Thyroid gland (tissue), 4 donors: ENCODE data around the gene HPCAL1. TPM values are rescaled to one million over a fixed set of nuclear protein-coding genes. Genes with fewer than 3 reads are reported as not detected.

Experiments used
- DNase-seq, 2 donors: peaks; one replicate each; pipeline ENCODE4 v3.0.0-alpha.2; 2019
- H3K27ac ChIP-seq, 3 donors: fragments of 200-600 bp; sonication (generic); 1 replicate in 2 of 3; 2 replicates in 1 of 3; pipeline ENCODE4 v1.5.1; 2016 to 2019; ENCODE audit warnings: mild to moderate bottlenecking in 1 of 3, moderate library complexity in 1 of 3
- H3K27me3 ChIP-seq: fragments of 200-600 bp; sonication (generic); one replicate; pipeline ENCODE4 v1.5.1; 2019
- H3K36me3 ChIP-seq, 2 donors: fragments of 200-600 bp; sonication (generic); one replicate each; pipeline ENCODE4 v1.5.1; 2016 to 2019
- H3K4me1 ChIP-seq, 2 donors: fragments of 200-600 bp; sonication (generic); one replicate each; pipeline ENCODE4 v1.5.1; 2017 to 2019
- H3K4me3 ChIP-seq, 3 donors: fragments of 200-600 bp; sonication (generic); replicated peaks in 1 of 3; 1 replicate in 2 of 3; 2 replicates in 1 of 3; pipeline ENCODE4 v1.5.1; 2016; ENCODE audit warnings: mild to moderate bottlenecking in 1 of 3
- H3K9me3 ChIP-seq: fragments of 200-600 bp; sonication (generic); one replicate; pipeline ENCODE4 v1.5.1; 2017
- POLR2A ChIP-seq, 2 donors: fragments of 450-650 bp; IDR thresholded peaks; one replicate each; pipeline ENCODE4 v1.6.1; 2017; ENCODE audit warnings: antibody characterized with exemption in 2 of 2, mild to moderate bottlenecking in 2 of 2, moderate library complexity in 1 of 2
- WGBS, 2 donors: methylation state at CpG; one replicate each; pipeline ENCODE4 v1.1.5; 2017; 5-methylcytosine and 5-hydroxymethylcytosine counted together
- intact Hi-C: fragments of 100-400 bp; cut with DNase I; formaldehyde crosslinking; loops from one replicate; pipeline ENCODE4 v1.15.1; 2023
- total RNA-seq, 4 donors: library from RNA; depleted of rRNA; stranded (reverse); fragments of >200 nt; gene quantifications; one replicate each; pipeline ENCODE4 v1.2.3, GENCODE V29; 2016
- TF ChIP-seq, protein P1 (sequence below), 6 experiments: fragments of 200-600 bp in 3 of 6; fragments of 450-650 bp in 3 of 6; sonication (generic) in 3 of 6; IDR thresholded peaks; one replicate each; pipeline ENCODE4 v1.5.1; 2016 to 2019; ENCODE audit warnings: antibody characterized with exemption in 6 of 6, mild to moderate bottlenecking in 2 of 6, inconsistent platforms in 1 of 6, moderate library complexity in 1 of 6

HPCAL1 gene
- total RNA-seq, 4 donors from 2014 or later: 39.9 to 84.2 (median 64.8) TPM

DNA sequence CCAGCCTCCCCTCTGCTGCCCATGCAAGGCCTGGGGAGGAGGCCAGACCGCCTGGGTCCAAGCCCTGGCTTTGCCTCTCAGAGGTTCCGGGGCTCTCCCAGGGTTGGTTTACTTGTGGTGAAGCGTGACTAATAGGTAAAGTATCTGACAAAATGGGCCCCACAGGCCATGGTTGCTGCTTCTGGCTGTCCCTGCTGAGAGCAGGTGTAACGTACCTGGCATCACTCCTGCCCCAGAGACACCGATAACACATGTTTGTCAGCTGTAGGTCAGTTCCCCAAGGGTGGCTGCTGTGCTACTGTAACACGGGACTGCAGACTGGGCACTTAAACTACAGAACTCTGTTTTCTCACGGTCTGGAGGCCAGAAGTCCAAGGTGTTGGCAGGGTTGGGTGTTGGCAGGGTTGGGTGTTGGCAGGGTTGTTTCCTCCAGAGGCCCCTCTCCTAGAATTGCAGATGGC lies 111.3 kb downstream of the HPCAL1 start:
- WGBS, 2 donors: 39 to 71% methylated on average over 3 to 7 of the region's 7 CpGs
- TF ChIP-seq POLR2A (IDR thresholded peaks at IDR 0.05): no peak
- TF ChIP-seq, protein P1, sequence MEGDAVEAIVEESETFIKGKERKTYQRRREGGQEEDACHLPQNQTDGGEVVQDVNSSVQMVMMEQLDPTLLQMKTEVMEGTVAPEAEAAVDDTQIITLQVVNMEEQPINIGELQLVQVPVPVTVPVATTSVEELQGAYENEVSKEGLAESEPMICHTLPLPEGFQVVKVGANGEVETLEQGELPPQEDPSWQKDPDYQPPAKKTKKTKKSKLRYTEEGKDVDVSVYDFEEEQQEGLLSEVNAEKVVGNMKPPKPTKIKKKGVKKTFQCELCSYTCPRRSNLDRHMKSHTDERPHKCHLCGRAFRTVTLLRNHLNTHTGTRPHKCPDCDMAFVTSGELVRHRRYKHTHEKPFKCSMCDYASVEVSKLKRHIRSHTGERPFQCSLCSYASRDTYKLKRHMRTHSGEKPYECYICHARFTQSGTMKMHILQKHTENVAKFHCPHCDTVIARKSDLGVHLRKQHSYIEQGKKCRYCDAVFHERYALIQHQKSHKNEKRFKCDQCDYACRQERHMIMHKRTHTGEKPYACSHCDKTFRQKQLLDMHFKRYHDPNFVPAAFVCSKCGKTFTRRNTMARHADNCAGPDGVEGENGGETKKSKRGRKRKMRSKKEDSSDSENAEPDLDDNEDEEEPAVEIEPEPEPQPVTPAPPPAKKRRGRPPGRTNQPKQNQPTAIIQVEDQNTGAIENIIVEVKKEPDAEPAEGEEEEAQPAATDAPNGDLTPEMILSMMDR (IDR thresholded peaks at IDR 0.05): no peak
- Histone ChIP-seq H3K4me1 (peaks cover 0 to 26% of the 10 kb centered on the region in 2 donors), H3K36me3 (no peaks in the 10 kb centered on the region), H3K9me3 (no peaks in the 10 kb centered on the region), H3K27me3 (no peaks in the 10 kb centered on the region), H3K27ac (no peak overlapping the region), H3K4me3 (no peak overlapping the region)
- DNase-seq: peak; percentile 62 to 73
- intact Hi-C loops: no loop called here

DNA sequence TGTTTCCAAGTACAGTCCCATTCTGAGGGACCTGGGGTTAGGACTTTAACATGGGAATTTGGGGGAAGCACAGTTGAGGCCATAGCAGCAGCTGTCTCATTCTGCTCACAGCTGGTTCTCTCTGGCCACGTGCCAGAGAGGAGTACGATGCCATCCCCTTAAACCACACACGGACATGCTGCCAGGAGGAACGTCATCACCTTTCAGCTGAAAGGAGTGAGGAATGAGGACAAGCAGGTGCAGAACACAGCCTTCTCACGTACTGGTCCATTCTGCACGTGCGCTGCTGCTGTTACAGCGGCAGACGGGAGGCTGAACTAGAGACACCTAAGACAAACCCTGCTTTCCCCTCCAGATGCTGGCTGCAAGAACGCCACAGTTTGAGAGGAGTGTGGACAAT lies 111.9 kb downstream of the HPCAL1 start:
- H3K27ac ChIP-seq: no peak overlapping the region
- 78 to 81% methylated on average over 10 of the region's 10 CpGs for WGBS, 2 donors

DNA sequence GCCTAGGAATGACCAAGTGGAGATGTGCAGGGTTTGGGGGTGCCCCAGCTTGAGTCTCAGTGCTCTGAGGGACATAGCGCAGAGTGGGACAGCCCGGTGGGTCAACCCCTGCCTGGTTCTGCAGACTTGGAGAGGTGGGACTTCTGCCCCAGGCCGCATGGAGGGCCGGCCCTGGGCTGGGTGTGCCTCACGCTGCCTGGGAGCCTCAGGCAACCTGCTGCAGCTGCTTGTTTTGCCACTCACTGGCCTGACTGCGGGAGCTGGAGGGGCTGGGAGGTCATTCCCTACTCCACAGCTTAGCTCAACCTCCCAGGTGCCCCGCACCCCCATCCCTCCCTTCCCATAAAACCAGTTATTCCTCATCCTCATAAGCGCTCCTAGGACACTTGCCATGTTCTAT lies 112.3 kb downstream of the HPCAL1 start:
- WGBS, 2 donors: 94 to 96% methylated on average over 7 to 8 of the region's 8 CpGs
- intact Hi-C loops: no loop called here
- H3K27ac ChIP-seq: no peak overlapping the region
- no peak overlapping the region for H3K4me3 ChIP-seq
- no peaks in the 10 kb centered on the region for H3K27me3 ChIP-seq
- H3K9me3 ChIP-seq: no peaks in the 10 kb centered on the region
- peaks cover 0 to 21% of the 10 kb centered on the region in 2 donors for H3K4me1 ChIP-seq
- DNase-seq: no peak
- TF ChIP-seq POLR2A (IDR thresholded peaks at IDR 0.05): no peak
- TF ChIP-seq, protein P1 (IDR thresholded peaks at IDR 0.05): no peak
- no peaks in the 10 kb centered on the region for H3K36me3 ChIP-seq

More for the DNA sequence above, 111.9 kb downstream of the HPCAL1 start:
- H3K9me3 ChIP-seq: no peaks in the 10 kb centered on the region
- DNase-seq: no peak
- TF ChIP-seq, protein P1 (IDR thresholded peaks at IDR 0.05): no peak
- TF ChIP-seq POLR2A (IDR thresholded peaks at IDR 0.05): no peak
- H3K36me3 ChIP-seq: no peaks in the 10 kb centered on the region
- no peak overlapping the region for H3K4me3 ChIP-seq
- intact Hi-C loops: no loop called here
- no peaks in the 10 kb centered on the region for H3K27me3 ChIP-seq
- peaks cover 0 to 21% of the 10 kb centered on the region in 2 donors for H3K4me1 ChIP-seq

DNA sequence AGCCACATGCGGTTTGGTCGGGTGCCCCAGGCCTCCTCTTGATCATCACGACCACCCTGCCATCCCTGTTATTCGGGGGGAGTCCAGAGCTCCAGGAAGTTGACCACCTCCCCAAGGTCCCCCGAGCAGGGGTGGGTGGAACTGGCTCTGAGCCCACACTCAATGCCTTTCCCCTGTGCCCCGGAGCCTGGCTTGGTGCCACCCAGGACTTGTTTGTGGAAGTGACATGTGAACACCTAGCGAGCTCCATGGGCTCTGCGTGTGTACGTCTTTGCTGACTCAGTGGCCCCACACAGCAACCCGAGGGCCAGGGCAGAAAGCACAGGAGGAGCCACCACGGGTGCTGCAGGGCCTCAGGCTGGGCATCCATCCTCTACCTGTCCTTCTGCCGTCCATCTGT lies 112.9 kb downstream of the HPCAL1 start:
- DNase-seq: no peak
- H3K9me3 ChIP-seq: no peaks in the 10 kb centered on the region
- no peaks in the 10 kb centered on the region for H3K27me3 ChIP-seq
- TF ChIP-seq, protein P1 (IDR thresholded peaks at IDR 0.05): no peak
- TF ChIP-seq POLR2A (IDR thresholded peaks at IDR 0.05): no peak
- intact Hi-C loops: no loop called here
- no peak overlapping the region for H3K27ac ChIP-seq
- peaks cover 0 to 21% of the 10 kb centered on the region in 2 donors for H3K4me1 ChIP-seq
- H3K4me3 ChIP-seq: no peak overlapping the region
- no peaks in the 10 kb centered on the region for H3K36me3 ChIP-seq
- WGBS, 2 donors: 74 to 94% methylated on average over 6 of the region's 12 CpGs

DNA sequence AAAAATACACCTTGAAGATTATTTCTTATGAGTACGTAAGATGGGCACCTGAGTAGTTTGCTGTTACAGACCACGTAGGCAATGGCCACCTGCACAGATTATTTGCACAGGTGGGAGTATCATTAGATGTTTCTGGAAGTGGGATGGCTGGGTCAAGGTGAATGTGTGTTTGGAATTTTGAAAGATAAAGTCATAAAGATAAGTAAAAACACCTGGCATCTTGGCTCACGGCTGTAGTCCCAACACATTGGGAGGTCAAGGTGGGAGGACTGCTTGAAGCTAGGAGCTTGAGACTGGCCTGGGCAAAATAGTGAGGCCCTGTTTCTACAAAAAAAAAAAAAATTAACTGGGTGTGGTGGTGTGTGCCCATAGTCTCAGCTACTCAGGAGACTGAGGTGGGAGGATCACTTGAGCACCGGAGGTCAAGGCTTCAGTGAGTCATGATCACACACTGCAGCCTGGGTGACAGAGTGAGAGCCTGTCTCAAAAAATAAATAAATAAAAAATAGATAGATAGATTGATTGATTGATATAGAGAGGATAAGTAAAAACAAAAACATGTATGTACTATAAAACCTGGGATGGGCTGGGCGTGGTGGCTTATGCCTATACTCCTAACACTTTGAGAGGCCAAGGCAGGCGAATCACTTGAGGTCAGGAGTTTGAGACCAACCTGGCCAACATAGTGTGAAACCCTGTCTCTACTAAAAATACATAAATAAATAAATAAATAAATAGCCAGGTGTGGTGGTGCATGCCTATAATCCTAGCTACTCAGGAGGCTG lies 115.0 kb downstream of the HPCAL1 start:
- no peak for TF ChIP-seq POLR2A (IDR thresholded peaks at IDR 0.05)
- TF ChIP-seq, protein P1 (IDR thresholded peaks at IDR 0.05): no peak
- Histone ChIP-seq H3K9me3 (no peaks in the 10 kb centered on the region), H3K4me3 (no peak overlapping the region), H3K36me3 (no peaks in the 10 kb centered on the region), H3K27me3 (no peaks in the 10 kb centered on the region), H3K4me1 (peaks cover 0 to 21% of the 10 kb centered on the region in 2 donors), H3K27ac (no peak overlapping the region)
- intact Hi-C loops: no loop called here
- WGBS, 2 donors: 92 to 93% methylated on average over 6 of the region's 6 CpGs
- no peak for DNase-seq
